HG03460 (cell line): ENCODE results near the gene XYLT1.
"Not testable (repeated sequence)": the region's sequence is repeated elsewhere in the genome, so short reads cannot be mapped to it uniquely, and the experiment has no call there.

Experiments
- ATAC-seq: cut with Tn5 transposase; IDR thresholded peaks from one replicate; pipeline ENCODE4 v1.9.1; 2021; ENCODE audit not compliant: unreplicated experiment

Gene XYLT1

DNA sequence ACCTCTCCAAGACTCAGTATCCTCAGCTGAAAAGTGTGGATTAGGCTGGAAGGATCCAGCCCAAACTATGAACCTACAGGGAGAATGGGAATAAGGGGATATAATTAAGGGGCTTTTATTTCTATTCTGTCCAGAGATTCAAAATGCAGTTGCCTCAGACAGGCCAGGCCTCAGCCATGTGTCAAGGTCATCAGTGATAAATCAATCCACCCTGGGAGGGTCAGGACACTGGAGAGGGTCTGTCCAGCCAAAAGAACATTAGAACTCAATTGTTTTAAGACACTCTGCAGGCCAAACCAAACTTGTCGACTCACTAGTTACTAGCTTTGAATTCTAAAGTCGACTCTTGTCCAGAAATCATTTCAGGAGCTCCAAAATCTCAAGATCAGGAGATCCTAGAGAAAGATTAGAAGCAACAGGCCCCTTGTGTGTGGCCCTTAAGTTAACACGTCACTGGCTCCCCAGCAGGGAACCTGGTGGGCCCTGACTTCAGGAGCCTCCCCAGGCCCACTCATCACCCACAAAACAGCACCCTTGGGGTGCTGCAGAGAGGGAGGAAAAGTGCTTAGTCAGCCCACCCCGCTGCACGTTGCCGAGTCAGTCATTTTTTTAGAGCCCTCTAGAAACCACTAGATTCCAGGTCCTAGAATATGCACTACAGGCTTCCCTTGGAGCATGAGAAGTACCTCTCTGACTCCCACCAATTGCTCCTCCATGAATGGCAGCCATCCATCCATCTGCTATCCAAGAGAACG, 156.8 kb downstream of the XYLT1 start:
- ATAC-seq = no peak

DNA sequence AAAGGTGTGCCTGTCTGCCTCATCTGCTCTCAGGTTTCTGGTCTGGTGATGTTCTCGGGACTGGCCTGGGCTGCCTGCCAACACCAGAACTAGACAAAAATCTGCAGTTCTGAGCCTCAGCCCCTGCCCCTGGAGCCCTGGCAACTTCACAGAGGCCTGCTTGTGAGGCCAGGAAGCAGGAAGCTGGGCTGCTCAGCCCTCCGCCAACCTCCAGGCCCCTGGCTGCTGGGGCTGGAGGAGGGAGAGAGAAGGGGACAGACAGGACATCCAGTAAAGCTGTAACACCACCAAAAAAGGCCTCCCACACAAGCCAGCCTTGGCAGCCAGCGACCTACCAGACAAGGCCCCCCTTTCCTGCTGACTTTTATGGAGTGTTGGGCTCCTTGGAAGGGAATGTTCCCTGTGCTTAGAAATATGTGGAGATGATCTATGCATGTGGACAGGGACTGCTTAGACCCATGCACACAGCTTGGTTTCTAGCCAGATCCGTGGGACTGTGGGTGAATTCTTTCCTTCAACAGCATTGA, 157.6 kb downstream of the XYLT1 start:
- ATAC-seq = no peak

DNA sequence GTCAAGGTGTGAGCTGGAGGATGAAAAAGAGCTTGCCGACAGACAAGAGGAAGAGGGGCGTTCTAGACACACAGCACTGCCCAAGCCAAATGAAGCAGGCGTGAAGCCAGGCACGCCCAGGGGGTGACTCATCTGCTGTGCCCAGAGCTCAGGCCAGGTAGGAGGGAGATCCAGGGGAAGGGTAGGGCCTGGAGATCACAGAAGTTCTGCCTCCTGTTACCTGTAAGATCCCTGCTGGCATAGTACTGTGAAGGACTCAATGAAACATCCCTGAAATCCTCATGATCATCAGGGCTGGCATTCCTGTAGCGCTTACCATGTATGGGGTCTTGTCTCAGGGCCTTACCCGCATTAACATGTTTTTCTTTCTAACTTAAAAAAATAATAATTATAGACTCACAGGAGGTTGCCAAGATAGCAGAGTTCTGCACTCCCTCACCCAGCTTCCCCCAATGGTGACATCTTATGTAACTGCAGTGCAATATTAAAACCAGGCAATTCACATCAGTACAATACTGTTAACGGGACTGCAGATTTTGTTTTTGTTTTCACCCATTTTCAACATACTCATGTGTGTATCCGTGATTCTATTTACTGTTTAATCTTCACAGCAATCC, 158.6 kb downstream of the XYLT1 start:
- ATAC-seq = no peak

DNA sequence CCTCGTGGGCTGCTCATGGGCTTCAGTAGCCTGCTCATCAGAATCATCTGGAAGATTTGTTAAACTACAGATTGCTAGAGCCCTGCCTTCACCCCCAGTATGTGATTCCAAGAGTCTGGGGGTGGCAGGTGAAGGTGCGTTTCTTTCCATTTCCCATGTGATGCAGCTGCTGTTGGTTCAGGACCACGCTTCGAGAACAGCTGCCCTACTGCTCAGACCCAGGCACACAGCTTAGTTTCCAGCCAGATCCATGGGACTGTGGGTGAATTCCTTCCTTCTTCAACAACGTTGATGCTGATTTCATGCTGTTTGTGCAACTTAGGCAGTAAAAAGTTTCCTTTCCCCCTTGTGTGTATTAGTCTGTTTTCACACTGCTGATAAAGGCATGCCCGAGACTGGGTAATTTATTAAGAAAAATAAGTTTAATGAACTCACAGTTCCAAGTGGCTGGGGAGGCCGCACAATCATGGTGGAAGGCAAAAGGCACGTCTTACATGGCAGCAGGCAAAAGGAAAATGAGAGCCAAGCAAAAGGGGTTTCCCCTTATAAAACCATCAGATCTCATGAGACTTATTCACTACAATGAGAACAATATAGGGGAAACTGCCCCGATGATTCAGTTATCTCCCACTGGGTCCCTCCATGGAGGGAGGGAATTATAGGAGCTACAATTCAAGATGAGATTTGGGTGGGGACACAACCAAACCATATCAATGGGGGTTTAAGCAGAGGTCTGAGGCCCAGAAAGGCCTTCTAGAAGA, 159.2 kb downstream of the XYLT1 start:
- ATAC-seq = no peak

DNA sequence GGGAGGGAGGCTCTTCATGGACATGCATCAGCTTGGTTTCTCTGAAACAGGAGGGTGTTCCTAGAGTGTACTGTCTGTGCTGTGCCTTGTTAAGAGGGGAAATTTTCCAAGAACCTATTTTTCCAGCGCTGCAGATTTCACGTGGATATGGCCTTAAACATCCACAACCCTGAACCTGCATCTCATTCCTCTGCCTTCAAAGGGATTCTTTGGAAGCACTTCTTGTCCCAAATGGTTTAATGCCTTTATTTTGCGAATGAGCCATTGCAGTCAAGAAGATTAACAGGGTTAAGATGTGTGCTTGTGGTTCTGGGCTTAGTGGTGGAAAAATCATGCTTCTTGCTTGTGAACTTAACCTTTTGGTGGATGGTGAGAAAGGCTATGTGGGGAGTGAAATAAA, 161.2 kb downstream of the XYLT1 start:
- ATAC-seq = no peak

DNA sequence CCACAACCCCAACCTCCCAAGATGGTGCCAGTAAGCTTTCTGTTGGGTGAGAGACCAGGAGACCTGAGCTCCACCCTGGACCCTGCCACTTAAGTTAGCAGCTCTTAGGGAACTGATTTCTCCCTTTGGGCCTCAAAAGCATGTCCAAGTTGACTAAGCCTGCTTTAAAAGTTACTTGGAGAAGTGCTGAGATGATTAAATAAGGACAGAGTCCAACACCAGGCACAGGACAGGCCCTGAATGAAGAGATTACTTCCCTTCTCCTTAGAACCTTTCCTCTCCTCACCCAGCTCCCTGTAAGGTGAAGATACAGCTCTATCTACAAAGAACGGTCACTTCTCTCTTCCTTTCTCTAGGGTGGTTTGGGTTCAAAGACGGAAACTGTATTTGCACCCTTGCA, 162.6 kb downstream of the XYLT1 start:
- no peak for ATAC-seq

DNA sequence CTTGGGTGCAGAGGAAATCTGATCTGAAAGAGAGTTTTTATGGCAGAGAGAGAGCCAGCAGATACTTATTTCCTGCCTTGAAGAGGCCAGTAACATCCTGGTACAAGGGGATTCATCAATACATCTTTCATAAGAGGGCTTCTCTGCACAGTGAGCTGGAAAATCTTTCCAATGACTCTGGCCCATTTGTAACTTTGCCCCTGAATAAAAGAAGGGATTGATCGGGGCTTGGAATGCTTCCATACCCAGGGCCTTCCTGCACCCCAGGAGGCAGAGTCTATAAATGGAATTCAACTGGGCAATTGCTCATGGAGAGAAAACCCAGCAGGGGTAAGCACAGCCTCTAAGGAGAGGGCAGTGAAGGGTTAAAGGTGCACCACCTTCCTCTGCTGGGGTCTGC, 163.3 kb downstream of the XYLT1 start:
- no peak for ATAC-seq

DNA sequence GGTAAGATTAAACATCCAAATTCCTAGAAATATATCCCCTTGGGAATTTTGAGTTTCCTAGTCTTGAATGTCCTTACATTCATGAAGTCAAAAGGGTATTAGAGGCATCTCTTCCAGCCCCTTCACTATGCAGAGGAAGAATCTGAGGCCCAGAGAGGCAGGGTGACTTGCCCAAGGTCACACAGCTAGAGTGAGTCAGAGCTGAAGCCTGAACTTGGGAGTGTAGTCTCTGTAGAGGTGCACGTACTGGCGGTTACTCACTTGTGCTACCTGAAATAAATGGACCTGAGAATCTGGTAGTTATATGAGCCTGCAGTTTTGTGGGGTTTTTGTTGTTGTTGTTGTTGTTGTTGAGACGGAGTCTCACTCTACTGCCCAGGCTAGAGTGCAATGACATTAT, 164.0 kb downstream of the XYLT1 start:
- no peak for ATAC-seq

DNA sequence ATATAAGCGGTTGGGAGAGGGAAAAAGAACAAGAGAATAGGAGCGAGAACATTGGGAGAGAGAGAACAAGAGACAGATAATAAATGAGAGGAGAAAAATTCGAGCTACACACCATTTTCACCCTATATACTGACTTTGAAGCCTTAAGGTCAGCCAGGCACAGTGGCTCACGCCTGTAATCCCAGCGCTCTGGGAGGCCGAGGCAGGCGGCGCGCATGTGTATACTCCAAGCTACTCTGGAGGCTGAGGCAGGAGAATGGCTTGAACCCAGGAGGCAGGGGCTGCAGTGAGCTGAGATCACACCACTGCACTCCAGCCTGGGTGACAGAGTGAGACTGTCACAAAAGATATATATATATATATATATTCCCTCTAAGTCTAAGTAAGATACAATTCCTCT, 164.5 kb downstream of the XYLT1 start:
- not testable (repeated sequence) for ATAC-seq

DNA sequence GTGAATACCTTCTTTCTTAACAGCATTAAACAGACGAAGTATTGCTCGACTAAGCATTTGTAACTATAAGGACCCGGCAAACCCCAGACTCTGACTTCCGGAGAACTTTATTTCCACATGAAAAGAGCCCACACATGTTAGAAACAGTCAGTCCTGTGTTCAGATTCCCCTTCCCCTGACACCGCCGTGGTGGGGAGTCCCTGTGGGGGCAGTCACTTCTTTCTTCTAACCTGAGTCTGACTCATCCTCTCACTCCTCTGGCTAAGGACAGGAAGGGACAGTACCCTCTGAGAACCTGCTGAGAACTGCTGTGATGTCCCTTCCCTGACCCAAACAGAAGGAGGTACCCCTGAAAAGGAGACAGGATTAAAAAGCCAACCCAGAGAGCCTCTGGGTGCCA, 165.1 kb downstream of the XYLT1 start:
- ATAC-seq = no peak

DNA sequence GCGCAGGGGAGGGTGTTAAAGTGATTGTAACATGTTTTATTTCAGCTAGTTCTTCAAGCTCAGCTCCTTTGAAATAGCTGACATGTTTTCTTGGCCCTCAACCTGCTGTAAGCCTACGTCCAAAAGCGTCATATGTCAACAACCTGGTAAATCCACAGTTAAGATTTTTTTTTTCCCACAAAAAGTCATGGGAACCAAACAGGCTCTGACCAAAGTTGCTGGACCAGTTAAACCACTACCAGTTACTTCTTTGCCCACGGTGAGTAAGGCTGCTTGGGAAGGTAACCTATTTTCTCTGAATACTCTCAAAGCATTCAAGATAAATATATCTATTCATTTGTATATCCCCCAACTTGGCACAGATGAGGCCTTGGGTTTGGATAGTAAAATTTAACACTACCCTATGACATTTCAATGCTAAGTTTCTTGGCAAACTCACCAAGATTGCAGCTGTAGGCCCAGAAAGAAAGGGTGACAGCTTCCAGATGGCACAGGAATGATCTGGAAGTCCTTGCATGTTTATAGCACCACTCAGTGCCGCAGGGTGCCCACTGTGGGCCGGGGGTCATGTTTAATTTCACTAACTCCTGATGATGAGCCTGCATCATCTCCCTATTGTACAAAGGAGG, 166.2 kb downstream of the XYLT1 start:
- no peak for ATAC-seq

DNA sequence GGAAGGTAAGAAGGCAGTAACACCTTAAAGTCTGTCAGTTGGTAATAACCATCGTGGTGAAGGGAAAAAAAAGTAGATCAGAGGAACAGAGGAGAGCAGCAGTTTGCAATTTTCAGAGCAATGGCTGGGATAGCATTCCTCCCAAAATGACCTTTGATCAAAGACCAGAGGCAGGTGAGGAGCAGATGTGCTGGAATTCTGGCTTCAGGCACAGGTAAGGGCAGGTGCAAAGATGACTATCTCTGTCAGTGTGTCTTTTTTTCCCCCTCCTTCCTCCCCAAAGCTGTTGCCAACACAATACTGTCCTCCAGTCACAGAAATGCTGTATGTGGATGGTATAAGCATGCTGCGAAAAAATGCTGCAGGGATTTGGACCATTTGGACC, 166.7 kb downstream of the XYLT1 start:
- no peak for ATAC-seq

DNA sequence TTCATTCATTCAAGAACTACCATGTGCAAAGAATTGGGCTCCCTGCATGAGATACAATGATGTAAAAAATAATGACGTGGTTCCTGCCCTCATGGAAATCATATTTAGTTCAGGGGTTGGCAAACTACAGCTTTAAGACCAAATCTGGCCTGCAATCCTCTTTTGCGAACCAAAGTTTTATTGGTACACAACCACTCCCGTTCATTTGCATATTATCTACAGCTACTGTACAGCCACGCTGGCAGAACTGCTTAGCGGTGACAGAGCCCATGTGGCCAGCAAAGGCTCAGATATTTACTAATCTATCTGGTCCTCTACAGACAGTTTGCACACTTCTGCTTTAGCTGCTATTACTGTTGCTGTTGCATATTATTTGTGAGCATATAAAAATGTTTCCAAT, 167.7 kb downstream of the XYLT1 start:
- no peak for ATAC-seq

DNA sequence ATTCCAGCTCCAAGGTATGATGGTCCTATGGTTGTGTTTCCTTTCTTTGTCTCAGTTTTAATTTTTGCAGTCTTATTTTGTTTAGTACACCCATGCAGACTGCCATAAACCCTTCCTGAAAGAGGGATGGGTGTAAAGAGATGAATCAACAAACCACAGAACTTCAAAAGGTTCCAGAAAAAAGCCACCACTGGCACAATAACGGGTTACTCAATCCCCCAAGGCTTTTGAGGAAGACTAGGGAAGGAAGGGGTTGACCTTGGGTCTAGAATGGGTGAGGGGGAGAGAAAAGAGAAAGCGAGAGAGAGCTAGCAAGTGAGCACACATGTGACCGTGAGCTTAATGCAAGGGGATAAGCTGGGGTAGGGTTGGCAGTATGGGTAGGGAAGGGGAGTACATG, 168.1 kb downstream of the XYLT1 start:
- ATAC-seq = no peak

DNA sequence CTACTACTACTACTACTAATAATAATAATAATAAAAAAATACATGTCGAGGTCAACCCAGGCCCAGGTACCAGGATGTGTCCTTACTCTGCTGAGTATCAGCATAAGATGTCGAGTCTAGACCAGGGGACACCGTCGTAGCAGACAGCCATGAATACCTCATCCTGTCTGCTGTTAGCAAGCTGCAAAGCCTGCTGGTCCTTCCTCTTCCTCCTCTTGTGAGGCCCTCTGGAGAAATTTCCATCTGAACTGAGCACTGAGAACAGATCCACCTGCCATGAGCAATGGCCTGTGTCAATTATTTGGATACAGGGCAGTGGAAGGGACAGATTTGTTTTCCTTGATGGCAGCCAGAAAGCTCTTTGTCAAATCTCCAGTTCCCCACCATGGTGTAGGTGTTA, 168.5 kb downstream of the XYLT1 start:
- ATAC-seq = peak; percentile 19

DNA sequence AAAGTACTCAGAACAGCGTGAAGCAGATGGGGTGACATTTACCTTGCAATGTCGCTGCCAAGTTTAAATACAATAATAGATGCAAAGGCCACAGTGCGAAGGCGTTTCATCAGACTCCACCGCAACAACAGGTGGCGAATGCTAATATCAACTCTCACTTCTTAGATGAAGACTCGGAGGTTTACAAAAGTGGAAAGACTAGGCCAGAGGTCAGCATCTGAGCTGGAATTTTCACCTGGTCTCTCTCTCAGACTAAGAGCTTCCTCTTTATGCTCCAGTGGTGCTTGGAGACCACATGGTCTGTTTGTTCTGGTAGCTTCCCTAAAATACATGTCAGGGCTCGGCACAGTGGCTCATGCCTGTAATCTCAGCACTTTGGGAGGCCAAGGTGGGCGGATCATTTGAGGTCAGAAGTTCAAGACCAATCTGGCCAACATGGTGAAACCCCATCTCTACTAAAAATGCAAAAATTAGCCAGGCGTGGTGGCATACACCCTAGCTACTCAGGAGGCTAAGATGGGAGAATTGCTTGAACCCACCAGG, 169.1 kb downstream of the XYLT1 start:
- peak; percentile 79 for ATAC-seq

DNA sequence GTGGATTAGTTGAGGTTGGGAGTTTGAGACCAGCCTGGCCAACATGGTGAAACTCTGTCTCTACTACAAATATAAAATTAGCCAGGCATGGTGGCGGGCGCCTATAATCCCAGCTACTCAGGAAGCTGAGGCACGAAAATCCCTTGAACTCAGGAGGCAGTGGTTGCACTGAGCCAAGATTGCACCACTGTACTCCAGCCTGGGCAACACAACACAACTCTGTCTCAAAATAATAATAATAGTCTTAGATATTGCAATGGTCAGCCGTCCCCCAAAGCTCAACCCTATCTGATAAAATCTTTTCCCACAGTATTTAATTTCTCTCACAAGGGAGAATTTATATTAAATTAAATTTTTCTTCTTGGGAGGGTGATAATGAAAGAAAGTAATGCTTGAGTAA, 169.6 kb downstream of the XYLT1 start:
- ATAC-seq = no peak

DNA sequence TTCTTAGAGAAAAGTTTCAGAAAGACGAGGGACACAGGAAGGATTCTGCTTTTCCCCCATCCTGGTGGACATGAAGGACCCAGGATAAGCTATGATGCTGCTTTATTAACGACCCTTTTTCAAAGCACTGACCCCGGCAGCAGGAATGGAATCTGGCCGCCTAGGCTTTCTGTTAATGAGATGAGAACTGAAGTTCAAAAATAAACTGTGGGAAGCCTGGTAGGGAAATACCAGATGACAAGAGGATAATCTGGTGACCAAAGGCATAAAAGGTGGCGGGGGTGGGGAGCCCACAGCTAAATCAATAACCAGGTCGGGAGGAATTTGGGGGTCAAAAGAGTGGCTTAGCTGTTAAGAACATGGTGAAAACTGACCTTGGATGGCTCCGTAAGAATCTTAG, 171.0 kb downstream of the XYLT1 start:
- ATAC-seq = no peak

DNA sequence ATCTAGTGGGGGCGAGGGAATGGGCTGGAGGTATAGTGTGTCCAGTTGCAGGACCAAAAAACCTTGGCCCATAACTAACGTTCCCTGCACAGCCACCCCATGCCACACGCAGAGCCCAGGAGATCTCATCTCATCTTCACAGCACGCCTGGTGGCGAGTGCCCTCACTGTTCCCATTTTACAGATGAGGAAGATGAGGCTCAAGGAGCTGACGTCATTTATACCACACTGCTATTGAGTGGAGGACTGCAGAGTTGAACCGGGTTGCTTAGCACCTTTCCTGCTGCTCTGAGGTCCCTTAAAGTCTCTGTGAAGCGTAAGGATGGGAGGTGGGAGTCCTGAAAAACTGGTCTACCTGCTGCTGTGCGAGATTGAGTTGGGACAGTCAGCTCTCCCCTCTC, 172.5 kb downstream of the XYLT1 start:
- ATAC-seq = no peak

DNA sequence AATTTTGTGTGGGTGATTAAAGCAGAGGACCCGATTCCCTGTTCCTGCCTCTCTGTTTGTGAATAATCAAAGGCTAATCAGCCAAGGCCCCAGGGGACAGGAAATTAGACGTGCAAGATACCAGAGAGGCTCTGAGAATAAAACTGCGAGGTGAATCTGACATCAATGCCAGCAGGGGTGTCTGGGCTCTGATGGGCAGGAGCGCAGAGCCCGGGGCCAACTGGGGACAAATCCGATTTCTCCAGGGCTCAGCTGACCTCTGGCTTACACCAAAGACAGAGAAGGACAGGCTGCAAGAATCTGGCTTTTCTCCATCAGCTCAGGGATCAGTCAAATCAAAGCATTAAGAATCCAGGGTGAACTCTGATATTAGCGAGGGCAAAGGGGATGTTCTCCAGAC, 174.3 kb downstream of the XYLT1 start:
- ATAC-seq = no peak

DNA sequence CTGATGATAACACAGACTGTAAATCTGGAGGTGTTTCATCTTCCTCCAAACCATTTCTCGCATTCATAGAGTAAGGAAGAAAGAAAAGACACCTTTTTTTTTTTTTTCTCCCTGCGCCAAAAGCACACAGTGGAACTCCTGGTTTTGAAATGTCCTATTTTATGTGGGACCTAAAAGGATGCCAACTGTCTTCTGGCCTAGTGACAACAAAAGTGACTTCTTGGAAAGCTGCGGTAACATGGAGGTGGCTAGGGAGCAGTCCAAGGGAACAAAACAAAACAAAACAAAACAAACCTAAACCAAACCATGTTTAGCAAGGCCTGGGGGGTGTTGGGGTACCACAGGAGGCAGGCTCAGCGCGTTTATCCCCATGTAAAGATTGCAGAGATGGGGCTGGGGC, 174.8 kb downstream of the XYLT1 start:
- no peak for ATAC-seq
